ENCODE results near the gene CBLN2. TPM values are rescaled to one million over a fixed set of nuclear protein-coding genes. Genes with fewer than 3 reads are reported as not detected.

CBLN2 gene
- 1 to 10 TPM in 1 of 4 donors, not detected in 3; 3.1 TPM for total RNA-seq

- WGBS, 2 donors: 5 to 8% methylated on average over 44 of the region's 44 CpGs
- Histone ChIP-seq H3K9me3 (no peaks in the 10 kb centered on the region), H3K4me3 (peak within 1 kb of the TSS in 2 of 4 donors; percentile 28 to 37), H3K27me3 (peaks cover 0 to 49% of the 10 kb centered on the region in 2 donors), H3K36me3 (no peaks in the 10 kb centered on the region), H3K4me1 (peaks cover 0 to 32% (median 0%) of the 10 kb centered on the region in 4 donors), H3K27ac (no peak within 1 kb of the TSS)
- peak; percentile 20 to 59 (median 45) for TF ChIP-seq CTCF (IDR thresholded peaks at IDR 0.05)
- no peak for TF ChIP-seq EP300 (IDR thresholded peaks at IDR 0.05)
- TF ChIP-seq POLR2A (IDR thresholded peaks at IDR 0.05): no peak
- no peak for DNase-seq (ENCODE audit: low spot score in 2 of 2)
Measured at GRCh38 chr18:72544092-72544886, at the start of gene CBLN2. TSS of gene CBLN2 (minus strand) at chr18:72544342. CDS start at chr18:72542160, 2,182 bp downstream.

GRCh38 chr18:72588360-72588759, 44.2 kb upstream of the CBLN2 start:
- TF ChIP-seq EP300 (IDR thresholded peaks at IDR 0.05) (no peak), CTCF (IDR thresholded peaks at IDR 0.05) (no peak), POLR2A (IDR thresholded peaks at IDR 0.05) (no peak)
- Histone ChIP-seq H3K4me3 (no peak overlapping the region), H3K27ac (no peak overlapping the region), H3K9me3 (no peaks in the 10 kb centered on the region), H3K36me3 (no peaks in the 10 kb centered on the region), H3K4me1 (no peaks in the 10 kb centered on the region), H3K27me3 (no peaks in the 10 kb centered on the region)
- DNase-seq (ENCODE audit: low spot score in 2 of 2): no peak
- WGBS, 2 donors: 88 to 89% methylated on average over 5 of the region's 5 CpGs

GRCh38 chr18:72584787-72585186, 40.6 kb upstream of the CBLN2 start:
- WGBS, 2 donors: 80 to 90% methylated on average over 3 of the region's 3 CpGs
- Histone ChIP-seq H3K36me3 (no peaks in the 10 kb centered on the region), H3K4me3 (no peak overlapping the region), H3K27me3 (no peaks in the 10 kb centered on the region), H3K9me3 (no peaks in the 10 kb centered on the region), H3K27ac (no peak overlapping the region), H3K4me1 (no peaks in the 10 kb centered on the region)
- TF ChIP-seq CTCF (IDR thresholded peaks at IDR 0.05) (no peak), POLR2A (IDR thresholded peaks at IDR 0.05) (no peak), EP300 (IDR thresholded peaks at IDR 0.05) (no peak)
- no peak for DNase-seq (ENCODE audit: low spot score in 2 of 2)

- Histone ChIP-seq H3K4me3 (no peak overlapping the region), H3K27me3 (no peaks in the 10 kb centered on the region), H3K4me1 (no peaks in the 10 kb centered on the region), H3K9me3 (no peaks in the 10 kb centered on the region), H3K27ac (no peak overlapping the region), H3K36me3 (no peaks in the 10 kb centered on the region)
- TF ChIP-seq POLR2A (IDR thresholded peaks at IDR 0.05) (no peak), EP300 (IDR thresholded peaks at IDR 0.05) (no peak), CTCF (IDR thresholded peaks at IDR 0.05) (no peak)
- 73 to 78% methylated on average over 3 of the region's 3 CpGs for WGBS, 2 donors
- no peak for DNase-seq (ENCODE audit: low spot score in 2 of 2)
Measured at GRCh38 chr18:72581976-72582375, 37.8 kb upstream of the CBLN2 start.

GRCh38 chr18:72572896-72573295, 28.8 kb upstream of the CBLN2 start:
- Histone ChIP-seq H3K4me3 (no peak overlapping the region), H3K4me1 (no peaks in the 10 kb centered on the region), H3K27ac (no peak overlapping the region), H3K9me3 (no peaks in the 10 kb centered on the region), H3K36me3 (no peaks in the 10 kb centered on the region), H3K27me3 (no peaks in the 10 kb centered on the region)
- TF ChIP-seq EP300 (IDR thresholded peaks at IDR 0.05): no peak
- no peak for TF ChIP-seq POLR2A (IDR thresholded peaks at IDR 0.05)
- no peak for TF ChIP-seq CTCF (IDR thresholded peaks at IDR 0.05)
- DNase-seq (ENCODE audit: low spot score in 2 of 2): no peak
- 65 to 77% methylated on average over 2 of the region's 2 CpGs for WGBS, 2 donors
